Measurements from ENCODE around the gene SEC14L5.

GRCh38 chr16:4984174-4984990 lies 26.3 kb downstream of the SEC14L5 start:
- TF ChIP-seq, protein P1, sequence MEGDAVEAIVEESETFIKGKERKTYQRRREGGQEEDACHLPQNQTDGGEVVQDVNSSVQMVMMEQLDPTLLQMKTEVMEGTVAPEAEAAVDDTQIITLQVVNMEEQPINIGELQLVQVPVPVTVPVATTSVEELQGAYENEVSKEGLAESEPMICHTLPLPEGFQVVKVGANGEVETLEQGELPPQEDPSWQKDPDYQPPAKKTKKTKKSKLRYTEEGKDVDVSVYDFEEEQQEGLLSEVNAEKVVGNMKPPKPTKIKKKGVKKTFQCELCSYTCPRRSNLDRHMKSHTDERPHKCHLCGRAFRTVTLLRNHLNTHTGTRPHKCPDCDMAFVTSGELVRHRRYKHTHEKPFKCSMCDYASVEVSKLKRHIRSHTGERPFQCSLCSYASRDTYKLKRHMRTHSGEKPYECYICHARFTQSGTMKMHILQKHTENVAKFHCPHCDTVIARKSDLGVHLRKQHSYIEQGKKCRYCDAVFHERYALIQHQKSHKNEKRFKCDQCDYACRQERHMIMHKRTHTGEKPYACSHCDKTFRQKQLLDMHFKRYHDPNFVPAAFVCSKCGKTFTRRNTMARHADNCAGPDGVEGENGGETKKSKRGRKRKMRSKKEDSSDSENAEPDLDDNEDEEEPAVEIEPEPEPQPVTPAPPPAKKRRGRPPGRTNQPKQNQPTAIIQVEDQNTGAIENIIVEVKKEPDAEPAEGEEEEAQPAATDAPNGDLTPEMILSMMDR (IDR thresholded peaks at IDR 0.05; ENCODE audit: low read depth, low read length, poor library complexity, severe bottlenecking) = no peak
- no peak for TF ChIP-seq EZH2phosphoT487 (IDR thresholded peaks at IDR 0.05; ENCODE audit: borderline replicate concordance, low read length)

All from DOHH2 (cell line).